Amniotic epithelial cell (primary cell): Measurements from ENCODE around the gene CSPG4.
"Not testable (repeated sequence)": the region's sequence is repeated elsewhere in the genome, so short reads cannot be mapped to it uniquely, and the experiment has no call there.

Source experiments
- DNase-seq: peaks from one replicate; pipeline ENCODE4 v3.0.0-alpha.2; 2010; ENCODE audit warnings: low read depth

Gene CSPG4

DNA sequence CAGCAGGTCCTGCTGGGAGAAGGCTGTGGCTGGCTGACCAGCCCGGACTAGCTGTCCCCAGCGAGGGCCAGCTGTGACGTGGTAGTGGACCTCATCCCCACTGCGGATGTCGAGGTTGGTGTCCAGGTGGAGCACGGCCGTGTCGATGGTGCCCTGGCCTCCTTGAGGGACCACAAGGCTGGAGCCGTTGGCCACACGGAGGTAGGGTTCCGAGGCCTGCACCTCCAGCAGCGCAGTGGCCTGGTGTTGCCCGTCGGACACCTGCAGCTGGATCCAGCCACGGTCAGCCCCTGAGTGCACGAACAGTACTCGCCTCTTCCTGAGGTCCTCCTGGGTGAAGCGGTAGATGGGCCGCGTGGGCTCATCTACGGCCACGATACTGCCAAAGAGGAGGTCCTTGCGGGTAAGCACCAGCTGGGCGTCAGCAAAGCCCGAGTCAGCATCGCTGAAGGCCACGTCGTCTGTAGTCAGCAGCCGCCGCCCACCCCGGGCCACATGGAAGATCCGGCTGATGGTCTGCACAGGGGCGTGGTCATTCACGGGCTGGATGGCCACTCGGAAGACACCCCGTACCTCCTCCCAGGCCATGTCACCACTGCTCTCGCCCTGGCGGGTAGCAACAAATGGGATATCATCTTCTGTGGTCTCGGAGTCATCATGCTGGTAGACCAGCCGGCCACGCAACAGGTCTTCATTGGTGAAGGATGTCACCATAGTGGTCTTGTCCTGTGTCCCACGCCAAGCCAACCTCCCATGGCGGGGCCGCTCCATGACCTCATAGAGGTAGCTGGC lies 25.0 kb downstream of the CSPG4 start:
- no peak for DNase-seq

DNA sequence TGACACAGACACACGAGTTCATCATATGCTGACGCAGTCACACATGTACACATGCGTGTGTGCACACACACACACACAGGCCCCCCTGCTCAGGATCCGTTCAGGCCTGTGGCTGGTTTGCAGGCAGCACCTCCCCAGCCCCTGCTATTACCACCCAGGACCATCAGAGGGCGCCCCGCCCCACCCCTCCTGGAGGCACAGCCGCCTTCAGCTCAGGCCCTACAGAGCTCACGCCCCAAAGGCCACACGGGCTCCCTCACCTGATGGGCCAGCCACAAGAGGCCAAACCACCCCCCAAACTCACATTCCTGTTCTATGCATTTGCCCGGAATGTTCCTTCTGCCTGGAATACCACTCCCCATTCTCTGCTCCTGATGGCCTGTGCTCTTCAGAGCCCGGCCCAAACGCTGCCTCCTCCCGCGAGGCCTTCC lies 26.4 kb downstream of the CSPG4 start:
- DNase-seq: peak; percentile 34

DNA sequence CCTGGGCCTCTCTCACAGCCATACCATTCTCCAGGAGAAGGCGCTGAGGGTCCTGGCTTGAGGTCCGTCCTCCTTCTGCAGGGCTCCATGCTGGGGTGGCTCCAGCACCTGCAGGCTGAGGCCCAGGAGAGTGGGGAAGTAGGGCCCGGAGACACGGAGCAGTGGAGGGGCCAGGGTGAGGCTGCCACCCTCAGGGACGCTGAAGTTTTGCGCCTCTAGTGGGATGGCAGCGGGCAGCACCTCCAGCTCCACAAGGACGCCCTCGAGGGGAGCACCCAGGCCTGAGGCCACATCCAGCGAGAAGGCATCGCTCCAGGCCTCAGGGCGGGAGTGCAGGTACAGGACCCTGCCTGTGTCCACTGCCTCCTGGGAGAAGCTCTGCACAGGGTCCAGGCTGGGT lies 27.5 kb downstream of the CSPG4 start:
- no peak for DNase-seq

DNA sequence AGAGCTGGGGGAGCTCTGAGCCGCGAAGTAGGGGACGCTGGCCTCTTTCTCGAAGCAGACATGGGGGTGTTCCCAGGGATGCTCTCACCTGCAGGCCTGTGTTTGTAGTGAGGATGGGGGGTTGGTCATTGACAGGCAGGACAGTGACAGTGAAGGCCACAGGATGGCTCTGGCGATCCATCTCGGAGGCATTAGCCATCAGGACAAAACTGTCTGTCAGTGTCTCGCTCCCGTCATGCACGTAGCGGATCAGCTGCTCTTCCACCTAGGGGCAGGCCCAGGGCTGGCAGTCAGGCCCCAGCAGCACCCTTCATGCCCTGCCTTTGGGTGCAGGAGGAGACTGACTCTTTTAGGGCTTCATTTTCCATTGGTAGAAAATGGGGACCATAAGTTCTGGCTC lies 28.0 kb downstream of the CSPG4 start:
- DNase-seq: no peak

DNA sequence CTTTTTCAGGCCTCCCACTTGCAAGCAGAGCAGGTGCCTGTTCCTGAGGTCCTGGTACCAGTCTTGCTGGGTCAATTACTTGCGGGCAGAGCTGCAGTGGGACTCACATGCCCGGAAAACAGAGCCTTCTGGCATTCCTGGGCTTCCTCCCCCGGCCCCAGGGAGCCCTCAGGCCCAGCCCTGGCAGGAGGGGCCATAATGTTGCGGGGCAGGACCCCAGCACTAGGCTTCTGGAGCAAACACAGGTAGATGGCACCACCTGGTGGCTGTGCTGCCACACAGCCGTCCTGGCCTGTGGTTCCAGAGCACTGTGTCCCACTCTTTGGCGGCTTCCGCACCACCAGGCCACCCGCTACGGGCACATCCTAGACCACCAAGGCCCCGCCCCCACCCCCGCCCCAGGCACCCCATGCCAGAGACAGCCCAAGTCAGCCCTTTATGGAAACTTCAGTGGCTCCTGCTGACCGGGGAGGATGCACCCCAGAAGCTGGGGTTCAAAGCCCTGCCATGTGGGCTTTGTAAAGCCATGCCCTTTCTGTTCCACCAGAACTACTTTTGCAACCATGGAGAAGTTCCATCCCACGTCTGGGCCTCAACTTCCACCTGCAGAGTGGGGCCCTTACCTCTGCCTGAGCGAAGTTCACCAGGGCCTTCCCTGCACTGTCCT lies 28.9 kb downstream of the CSPG4 start:
- DNase-seq: peak; percentile 42

DNA sequence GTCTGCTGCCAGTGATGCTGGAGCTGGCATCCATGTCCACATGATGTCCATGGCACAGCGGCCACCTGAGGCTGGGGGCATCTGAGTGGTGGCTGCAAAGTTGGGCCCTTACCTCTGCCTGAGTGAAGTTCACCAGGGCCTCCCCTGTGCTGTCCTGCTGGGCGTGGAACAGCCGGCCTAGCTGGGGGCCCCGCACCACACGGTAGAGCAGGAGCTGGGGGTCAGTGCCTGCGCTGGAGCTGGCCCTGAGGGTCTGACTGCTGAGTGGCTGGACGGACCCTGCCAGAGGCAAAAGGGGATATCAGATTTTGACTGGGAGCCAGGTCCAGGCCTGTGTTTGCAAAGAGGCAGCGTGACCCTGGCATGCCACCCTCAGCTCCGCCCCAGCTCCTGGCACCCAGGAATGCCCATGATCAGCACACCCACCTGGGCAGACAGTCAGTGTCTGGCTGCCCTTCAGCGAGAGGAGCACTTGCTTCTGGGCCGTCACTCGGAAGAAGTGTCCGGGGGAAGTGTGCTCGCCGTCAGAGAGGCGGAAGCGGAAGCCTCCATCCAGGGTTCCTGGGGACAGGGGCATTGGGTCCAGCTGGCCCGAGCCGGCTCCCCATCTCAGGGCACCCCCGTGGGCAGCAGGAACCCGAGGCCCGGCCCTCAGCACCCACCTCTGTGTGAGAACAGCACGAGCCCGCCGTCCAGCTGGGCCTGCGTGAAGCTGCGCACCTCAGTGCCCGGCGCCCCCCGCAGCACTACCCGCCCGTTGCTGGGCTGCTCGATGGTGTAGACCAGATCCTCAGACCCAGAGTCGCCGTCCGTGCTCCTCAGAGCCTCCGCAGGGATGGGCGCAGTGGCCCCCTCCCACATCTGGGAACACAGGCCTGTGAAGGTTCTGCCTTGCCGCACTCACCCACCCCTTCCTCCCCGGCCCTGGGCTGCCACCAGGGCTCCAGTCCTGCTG lies 30.2 kb downstream of the CSPG4 start:
- no peak for DNase-seq

DNA sequence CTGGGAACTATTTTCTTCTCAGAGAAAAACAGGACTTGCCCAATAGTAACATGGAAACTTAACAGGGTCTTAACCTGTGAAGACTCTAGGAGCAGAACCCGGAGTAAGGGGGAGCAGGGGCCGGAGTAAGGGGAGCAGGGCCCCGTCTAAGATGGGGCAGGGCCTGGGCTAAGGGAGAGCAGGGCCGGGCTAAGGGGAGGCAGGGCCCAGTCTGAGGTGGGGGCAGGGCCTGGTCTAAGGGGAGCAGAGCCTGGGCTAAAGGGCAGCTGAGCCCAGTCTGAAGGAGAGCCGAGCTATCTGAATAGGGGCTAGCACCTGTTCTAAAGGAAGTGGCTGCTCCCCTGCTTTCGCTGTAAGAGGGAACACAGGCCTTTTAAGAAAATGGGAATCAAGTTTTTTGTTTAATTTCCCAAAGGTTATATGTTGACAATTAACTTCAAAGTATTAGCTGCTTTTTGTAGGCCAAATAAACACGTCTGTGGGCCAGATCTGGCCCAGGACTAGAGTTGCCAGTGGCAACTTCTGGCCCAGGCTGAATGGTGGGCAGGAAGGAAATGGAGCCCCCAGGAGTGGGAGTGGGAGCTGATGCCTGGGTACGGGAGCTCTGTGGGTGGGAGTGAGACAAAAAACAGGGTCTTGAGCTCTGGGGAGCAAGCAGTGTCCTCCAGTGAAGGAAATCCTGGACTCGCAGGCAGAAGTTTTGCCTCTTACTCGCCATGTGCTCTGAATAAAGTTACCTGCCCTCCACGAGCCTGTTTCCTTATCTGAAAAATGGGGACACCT lies 32.5 kb downstream of the CSPG4 start:
- no peak for DNase-seq

DNA sequence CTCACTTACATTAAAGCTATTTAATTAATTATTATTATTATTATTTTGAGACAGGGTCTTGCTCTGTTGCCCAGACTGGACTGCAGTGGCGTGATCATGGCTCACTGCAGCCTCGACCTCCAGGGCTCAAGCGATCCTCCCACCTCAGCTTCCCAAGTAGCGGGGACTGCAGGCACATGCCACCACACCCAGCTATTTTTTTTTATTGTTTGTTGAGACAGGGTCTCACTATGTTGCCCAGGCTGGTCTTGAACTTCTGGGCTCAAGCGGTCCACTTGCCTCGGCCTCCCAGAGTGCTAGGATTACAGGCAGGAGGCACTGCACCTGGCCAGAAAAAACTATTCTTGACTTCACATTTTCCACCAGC lies 34.3 kb downstream of the CSPG4 start:
- DNase-seq: not testable (repeated sequence)

DNA sequence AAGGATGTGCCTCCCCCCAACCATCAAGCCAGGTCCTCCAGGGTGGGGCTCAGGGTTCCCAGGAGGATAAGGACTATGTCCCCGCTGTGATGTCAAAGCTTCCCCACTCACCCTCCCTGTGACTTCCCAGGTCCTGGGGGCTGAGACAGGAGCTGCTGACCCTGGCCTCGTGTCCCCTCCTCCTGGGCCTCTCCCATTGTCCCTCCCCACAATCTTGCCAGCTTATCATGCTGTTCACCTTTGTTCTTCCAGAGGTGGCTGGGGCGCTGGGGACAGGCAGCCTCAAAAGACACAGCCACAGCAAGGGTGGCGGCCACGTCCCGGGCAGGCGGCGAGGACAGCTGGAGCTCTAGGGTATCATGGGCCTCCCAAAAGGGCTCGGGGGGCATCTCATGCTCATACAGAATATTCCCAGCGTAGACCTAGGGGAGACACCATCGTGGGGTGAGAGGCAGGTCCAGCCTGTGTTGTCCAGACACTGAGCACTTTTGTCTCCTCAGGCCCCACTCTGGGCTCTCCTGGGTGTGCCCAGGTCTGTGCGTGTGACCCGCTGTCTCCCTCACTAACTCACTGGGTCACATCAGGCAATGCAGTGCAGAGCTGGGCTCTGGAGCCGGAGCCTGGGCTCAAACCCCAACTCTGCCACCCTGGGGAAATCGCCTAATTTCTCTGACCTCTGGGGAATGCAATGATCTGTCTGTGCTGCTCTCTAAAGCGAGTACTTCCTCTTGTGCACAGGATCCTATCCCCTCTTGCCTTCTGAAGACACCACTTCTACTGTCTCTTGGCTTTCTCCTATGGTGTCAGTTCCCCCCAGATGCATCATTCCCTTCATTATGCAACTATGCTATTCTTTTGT lies 35.0 kb downstream of the CSPG4 start:
- no peak for DNase-seq

DNA sequence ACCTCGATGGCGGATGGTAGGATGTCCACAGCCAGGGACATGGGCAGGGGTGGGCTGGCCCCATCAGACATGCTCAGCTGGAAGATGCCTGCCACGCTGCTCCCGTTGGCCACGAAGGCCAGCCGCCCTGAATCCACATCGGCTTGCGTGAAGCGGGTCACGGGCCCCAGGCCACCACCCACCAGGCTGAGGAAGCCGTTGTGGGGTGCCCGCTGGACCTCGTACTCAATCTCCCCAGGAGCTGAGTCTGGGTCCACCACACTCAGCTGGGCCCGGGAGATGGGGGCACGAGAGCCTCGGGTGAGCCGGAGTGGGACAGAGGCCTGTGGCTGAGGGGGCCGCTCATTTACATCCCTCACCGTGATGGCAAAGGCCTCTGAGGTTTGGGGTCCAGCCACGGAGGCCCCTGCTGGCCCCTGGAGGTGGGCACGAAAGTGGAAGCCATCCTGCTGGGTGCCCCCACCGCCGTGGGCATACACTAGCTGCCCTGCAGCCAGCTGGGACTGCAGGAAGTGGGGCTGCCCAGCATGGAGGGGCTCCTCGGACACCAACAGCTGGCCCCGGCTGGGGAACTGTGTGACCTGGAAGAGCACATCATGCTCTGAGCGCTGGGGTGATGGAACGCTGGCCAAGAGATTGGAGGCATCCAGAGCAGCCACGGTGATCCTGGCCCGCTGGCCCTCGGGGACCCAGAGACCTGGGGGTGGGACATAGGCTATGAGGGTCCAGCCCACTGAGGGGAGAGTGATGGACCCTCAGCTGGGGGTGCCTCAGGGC lies 35.8 kb downstream of the CSPG4 start:
- DNase-seq: no peak

DNA sequence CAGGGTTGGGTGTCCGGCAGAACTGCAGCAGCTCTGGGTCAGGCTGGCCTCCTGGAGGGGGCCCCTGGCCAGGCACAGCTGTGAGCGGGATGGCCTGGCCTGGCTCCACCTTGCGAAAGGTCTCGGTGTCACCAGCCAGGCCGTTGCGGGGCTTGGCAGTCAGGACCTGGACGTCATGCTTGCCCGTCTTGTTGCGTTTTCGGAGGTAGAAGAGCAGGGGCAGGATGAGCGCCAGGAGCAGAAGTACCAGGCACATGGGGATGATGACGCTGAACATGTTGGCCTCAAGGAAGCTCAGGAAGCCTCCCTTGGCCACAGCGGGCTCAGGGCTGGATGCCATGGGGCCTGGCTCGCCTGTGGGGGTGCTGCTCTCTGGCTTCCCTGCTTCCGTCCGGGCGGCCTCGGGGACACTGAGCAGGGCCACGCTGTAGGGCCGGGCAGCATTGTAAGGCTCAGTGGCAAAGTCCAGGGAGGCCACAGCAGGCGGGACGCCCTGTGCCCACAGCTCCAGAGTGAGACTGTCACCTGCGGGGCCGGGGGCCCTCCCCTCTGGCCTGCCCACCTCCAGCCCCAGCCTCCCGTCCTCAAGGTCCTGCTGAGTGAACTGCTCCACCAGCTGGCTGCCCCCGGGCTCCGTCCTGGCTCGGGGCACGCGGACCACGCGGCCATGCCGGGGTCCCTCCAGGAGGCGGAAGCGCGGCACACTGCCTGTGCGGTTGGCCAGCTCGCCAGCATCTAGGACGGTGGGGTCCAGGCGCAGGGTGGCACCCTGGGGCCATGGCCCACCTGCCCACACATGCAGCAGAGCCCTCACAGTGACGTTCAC lies 36.9 kb downstream of the CSPG4 start:
- no peak for DNase-seq

DNA sequence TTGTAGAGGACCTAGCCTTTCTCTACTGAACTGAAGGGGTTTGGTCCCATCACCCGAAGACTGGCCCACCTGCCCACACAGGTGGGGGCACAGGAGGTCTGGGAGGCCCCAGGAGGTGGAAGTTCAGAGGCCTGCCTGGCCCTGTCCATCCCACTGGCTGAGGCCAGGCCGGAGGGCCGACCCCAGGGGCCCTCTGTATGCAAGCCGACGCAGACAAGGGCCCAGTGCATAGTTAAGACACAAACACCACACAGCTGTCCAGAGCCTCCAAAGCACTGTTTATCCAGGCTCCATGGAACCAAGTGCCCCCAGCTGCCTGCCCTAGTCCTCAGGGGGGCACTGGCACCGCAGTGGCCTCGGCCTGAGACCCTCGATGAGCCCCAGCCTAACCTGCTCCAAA lies 38.3 kb downstream of the CSPG4 start:
- no peak for DNase-seq

DNA sequence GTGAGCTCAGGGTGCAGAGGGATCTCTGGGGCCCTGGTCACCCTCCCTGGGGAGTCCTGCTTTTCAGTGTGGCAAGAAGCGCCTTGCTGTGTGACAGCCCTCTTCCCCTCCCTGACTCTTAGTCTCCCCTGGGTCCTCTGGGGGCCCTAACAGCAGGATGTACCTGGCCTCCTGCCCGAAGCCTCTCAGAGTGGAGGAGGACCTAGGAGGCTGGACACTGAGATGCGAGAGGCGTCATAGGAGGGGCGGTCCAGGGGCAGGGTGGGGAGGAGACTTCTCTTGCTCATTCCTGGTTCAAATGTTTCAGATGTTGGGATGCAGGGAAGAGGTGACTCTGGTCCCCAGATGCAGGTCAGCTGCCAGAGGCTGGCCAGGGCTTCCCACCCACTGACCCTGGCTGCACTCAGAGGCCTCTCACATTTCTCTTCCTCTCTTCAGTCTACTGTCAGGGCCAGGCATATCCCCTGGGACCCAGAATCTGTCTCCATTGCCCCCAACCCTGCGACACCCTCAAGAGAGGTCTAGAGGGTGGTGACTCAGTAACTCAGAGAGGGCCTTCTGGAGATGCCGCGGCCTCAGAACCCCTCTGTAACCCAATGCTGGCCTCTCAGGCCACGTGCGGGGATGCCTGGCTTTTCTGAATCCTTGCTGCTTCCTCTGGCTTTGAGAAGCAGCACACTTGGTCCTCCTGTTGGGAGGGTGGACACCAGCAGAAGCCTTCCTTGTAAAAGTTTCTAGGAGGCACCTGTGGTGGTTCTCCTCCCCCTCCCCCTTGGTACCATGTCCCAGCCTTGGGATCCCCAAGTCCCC lies 39.0 kb downstream of the CSPG4 start:
- DNase-seq: peak; percentile 84

DNA sequence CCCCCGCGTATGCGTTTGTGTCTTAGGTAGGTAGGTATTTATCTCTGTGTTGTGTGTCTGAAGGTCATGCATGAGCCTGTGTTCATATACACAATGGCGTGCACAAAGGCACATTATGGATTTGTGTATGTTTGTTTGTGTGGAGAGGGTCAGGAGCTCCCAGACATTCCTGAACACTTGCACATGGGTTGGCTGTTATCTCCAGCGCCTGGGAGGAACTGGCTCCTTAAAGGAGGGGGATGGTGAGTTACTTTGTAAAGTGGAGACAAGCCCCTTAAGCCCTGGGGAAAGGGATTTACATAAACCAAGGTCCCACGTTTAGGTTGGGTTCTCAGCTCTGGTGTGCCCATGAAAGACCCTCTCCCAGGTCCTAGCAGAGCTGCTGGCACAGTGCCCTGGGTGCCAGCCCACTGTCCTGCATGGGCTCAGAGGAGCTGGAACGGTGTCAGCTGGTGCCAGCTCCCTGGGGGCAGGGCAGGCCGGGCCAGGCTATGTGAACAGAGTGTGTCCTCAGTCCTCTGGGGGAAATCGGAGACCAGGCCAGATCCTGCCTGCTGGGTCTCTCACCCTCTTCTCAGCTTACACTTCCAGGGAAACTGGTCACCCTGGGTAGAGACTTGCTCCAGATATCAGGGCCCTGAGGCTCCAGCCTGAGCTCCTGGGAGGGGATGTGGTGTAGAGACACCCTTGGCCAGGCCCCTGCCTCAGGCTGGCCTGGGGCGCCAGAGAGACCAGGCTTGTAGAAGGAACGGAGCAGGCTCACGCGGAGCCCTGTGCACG lies 39.8 kb downstream of the CSPG4 start:
- peak; percentile 95 for DNase-seq

DNA sequence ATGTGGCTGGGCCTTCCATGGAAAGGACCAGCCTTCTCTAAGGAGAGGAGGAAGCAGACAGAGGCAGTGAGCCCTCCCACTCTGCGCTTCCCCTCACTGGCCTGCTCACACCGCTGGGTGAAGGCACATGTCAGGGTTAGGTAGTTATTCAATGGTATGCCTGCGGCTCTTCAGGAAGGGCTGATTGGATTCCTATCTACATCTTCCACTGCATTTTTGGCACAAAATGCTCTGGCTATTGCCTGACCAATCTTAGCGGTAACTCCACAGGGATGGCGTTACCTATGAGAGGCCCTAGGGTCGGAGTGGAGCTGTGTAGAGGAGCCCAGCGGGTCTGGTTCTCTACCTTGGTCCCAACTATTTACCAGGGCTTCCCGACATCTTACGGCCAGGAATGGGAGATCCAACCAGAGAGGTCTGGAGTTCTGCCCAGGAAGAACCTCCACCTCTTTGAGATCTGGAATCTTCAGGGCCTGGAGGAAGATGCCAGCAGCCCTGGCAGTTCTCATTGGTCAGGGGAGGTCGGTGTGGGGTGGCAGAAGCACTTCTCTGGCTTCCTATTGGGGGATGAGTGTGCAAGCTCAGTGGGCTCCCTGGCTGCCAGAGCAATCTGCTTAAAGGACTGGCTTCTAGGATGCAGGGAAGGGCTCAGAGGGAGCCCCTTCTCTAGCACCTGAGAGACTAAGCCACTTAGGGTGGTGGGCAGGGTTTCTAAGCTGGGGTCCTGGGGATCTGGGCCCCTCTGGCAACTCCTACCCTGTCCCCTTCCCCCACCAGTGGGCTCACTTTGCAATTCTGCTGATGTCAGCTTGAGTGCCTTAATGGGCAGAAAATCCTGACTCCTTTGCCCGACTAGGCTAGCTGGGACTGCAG lies 40.7 kb downstream of the CSPG4 start:
- DNase-seq: peak; percentile 52

DNA sequence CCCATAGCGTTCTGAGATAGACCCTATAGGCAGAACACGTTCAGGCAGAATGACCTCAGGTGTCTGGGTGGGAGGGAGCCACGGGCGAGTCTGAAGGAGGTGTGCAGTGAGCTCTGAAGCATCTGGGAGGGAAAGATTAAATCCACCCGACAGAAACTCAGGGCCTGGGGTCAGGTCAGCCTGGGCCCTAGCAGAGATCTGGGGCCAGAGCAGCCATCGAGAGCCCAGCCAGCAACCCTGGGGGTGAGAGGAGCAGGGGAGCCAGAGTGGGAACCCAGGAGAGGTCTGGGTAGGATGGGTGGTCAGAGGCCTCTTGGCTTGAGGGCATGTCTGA lies 42.8 kb downstream of the CSPG4 start:
- DNase-seq: no peak
